Loucy (cell line): Measurements from ENCODE around the gene GNGT1.

Source experiments
- H2AFZ ChIP-seq: fragments of 200-600 bp; sonication (generic); 2 replicates; pipeline ENCODE4 v1.6.0; 2016; ENCODE audit warnings: antibody characterized with exemption, mild to moderate bottlenecking, low read length, moderate library complexity
- H3F3A ChIP-seq: fragments of 200-600 bp; 2 replicates; pipeline ENCODE4 v1.6.0; 2016; ENCODE audit warnings: antibody characterized with exemption, low read depth, mild to moderate bottlenecking
- H3K27me3 ChIP-seq: fragments of 200-600 bp; sonication (generic); 2 replicates; pipeline ENCODE4 v1.6.1; 2014; ENCODE audit warnings: low read length, mild to moderate bottlenecking; ENCODE audit not compliant: insufficient read depth, poor library complexity, severe bottlenecking
- H3K36me3 ChIP-seq: fragments of 200-600 bp; sonication (generic); 2 replicates; pipeline ENCODE4 v1.6.1; 2016; ENCODE audit warnings: low read length; ENCODE audit not compliant: insufficient read depth
- H3K4me1 ChIP-seq: fragments of 200-600 bp; sonication (generic); 2 replicates; pipeline ENCODE4 v1.5.1; 2014; ENCODE audit warnings: low read length, mild to moderate bottlenecking; ENCODE audit not compliant: insufficient read depth, poor library complexity, severe bottlenecking
- H3K4me2 ChIP-seq: fragments of 200-600 bp; sonication (generic); 2 replicates; pipeline ENCODE4 v1.6.0; 2014; ENCODE audit warnings: antibody characterized with exemption, low read length, low read depth, mild to moderate bottlenecking; ENCODE audit not compliant: poor library complexity, severe bottlenecking
- H3K4me3 ChIP-seq: fragments of 200-600 bp; sonication (generic); 2 replicates; pipeline ENCODE4 v1.5.1; 2014; ENCODE audit warnings: low read length, mild to moderate bottlenecking, mixed read lengths; ENCODE audit not compliant: poor library complexity, severe bottlenecking
- H3K79me2 ChIP-seq: fragments of 200-600 bp; sonication (generic); 2 replicates; pipeline ENCODE4 v1.6.1; 2014; ENCODE audit warnings: low read length; ENCODE audit not compliant: insufficient read depth
- H3K9ac ChIP-seq: fragments of 200-600 bp; sonication (generic); 2 replicates; pipeline ENCODE4 v1.6.0; 2014; ENCODE audit warnings: mild to moderate bottlenecking, low read depth, low read length, moderate library complexity; ENCODE audit not compliant: poor library complexity, severe bottlenecking
- H3K9me2 ChIP-seq: fragments of 200-600 bp; sonication (generic); replicated peaks from 2 replicates; pipeline ENCODE4 v1.6.1; 2016; ENCODE audit warnings: low read depth, low read length, mixed read lengths
- H3K9me3 ChIP-seq: fragments of 200-600 bp; sonication (generic); 2 replicates; pipeline ENCODE4 v1.6.1; 2014; ENCODE audit warnings: mild to moderate bottlenecking, antibody characterized with exemption, low read length, low read depth; ENCODE audit not compliant: insufficient read depth
- H4K20me1 ChIP-seq: fragments of 200-600 bp; sonication (generic); 2 replicates; pipeline ENCODE4 v1.6.0; 2014; ENCODE audit warnings: antibody characterized with exemption, low read length, mild to moderate bottlenecking; ENCODE audit not compliant: insufficient read depth, poor library complexity, severe bottlenecking
- EZH2phosphoT487 ChIP-seq: fragments of 200-600 bp; IDR thresholded peaks from 2 replicates; pipeline ENCODE4 v1.6.1; 2018; ENCODE audit warnings: antibody characterized with exemption, mild to moderate bottlenecking, moderate library complexity, borderline replicate concordance
- TF ChIP-seq, protein P1 (sequence below): fragments of 200-600 bp; sonication (generic); conservative IDR thresholded peaks from 2 replicates; pipeline ENCODE4 v1.5.1; 2014; ENCODE audit warnings: mild to moderate bottlenecking, antibody characterized with exemption, low read length

GNGT1 gene

DNA sequence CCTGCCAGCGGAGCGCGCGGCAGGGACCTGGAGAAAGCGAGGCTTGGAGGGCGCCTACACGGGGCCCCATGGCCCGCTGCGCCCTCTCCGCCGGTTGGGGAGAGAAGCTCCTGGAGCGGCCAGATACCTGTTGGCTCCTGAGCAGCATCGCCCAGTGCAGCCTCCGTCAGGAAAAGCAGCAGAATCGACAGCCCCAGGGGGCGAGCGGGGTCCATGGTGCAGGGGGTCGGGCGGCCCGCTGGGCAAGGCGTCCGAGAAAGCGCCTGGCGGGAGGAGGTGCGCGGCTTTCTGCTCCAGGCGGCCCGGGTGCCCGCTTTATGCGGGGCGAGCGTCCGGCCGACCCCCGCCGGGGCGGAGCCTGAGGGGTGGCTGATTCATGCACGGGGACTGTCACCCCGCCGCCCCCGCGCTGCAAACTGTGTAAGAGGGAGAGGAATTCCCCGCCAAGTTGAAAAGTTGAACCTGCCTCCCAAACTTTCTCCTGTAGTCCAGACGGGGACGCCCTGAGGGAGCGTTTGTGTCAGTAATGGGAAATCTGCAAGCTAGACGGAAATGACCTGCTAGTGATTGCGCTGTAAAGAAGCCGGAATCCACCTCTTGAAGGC is 15.8 kb upstream of the GNGT1 start, which contains the start of gene TFPI2:
Gene TFPI2, minus strand, starts transcription at position 290 of the 605 bp plus-strand sequence. Its CDS starts 75 bp downstream, at position 215.
- Histone ChIP-seq H3K4me2 (no peak within 1 kb of the TSS), H3K9me3 (no peaks in the 10 kb centered on the region), H3K9me2 (no peaks in the 10 kb centered on the region), H3K79me2 (no peaks in the 10 kb centered on the region), H2AFZ (no peak within 1 kb of the TSS), H3K9ac (no peak within 1 kb of the TSS), H3F3A (no peaks in the 10 kb centered on the region), H4K20me1 (no peaks in the 10 kb centered on the region), H3K36me3 (no peaks in the 10 kb centered on the region), H3K27me3 (no peaks in the 10 kb centered on the region), H3K4me3 (no peak within 1 kb of the TSS), H3K4me1 (no peaks in the 10 kb centered on the region)
- no peak for TF ChIP-seq EZH2phosphoT487
- TF ChIP-seq, protein P1, sequence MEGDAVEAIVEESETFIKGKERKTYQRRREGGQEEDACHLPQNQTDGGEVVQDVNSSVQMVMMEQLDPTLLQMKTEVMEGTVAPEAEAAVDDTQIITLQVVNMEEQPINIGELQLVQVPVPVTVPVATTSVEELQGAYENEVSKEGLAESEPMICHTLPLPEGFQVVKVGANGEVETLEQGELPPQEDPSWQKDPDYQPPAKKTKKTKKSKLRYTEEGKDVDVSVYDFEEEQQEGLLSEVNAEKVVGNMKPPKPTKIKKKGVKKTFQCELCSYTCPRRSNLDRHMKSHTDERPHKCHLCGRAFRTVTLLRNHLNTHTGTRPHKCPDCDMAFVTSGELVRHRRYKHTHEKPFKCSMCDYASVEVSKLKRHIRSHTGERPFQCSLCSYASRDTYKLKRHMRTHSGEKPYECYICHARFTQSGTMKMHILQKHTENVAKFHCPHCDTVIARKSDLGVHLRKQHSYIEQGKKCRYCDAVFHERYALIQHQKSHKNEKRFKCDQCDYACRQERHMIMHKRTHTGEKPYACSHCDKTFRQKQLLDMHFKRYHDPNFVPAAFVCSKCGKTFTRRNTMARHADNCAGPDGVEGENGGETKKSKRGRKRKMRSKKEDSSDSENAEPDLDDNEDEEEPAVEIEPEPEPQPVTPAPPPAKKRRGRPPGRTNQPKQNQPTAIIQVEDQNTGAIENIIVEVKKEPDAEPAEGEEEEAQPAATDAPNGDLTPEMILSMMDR, result no peak

DNA sequence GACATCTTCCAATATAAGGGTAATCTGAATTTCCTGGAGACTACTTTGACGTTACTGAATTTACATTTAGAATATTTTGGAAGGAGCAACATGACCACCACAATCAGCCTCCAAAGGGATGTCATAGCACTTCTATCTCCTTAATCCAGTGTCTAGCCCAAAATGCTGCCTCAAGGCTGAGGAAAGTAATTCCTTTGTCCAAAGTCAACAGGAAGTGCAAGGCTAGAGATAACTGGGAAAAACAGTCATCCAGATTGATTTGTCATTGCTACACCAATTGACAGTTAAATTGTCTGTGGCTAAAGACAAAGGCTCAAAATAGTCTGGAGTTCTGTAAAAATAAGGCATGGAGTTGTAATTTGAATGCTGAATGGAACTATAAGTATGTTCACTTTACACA is 11.9 kb upstream of the GNGT1 start:
- Histone ChIP-seq H3K4me3 (no peak overlapping the region), H3K9me3 (no peaks in the 10 kb centered on the region), H3K4me2 (no peak overlapping the region), H3K27me3 (no peaks in the 10 kb centered on the region), H3K79me2 (no peaks in the 10 kb centered on the region), H3K4me1 (no peaks in the 10 kb centered on the region), H3F3A (no peaks in the 10 kb centered on the region), H4K20me1 (no peaks in the 10 kb centered on the region), H3K9me2 (no peaks in the 10 kb centered on the region), H2AFZ (no peak overlapping the region), H3K9ac (no peak overlapping the region), H3K36me3 (no peaks in the 10 kb centered on the region)
- TF ChIP-seq, protein P1, result no peak
- TF ChIP-seq EZH2phosphoT487, result no peak

DNA sequence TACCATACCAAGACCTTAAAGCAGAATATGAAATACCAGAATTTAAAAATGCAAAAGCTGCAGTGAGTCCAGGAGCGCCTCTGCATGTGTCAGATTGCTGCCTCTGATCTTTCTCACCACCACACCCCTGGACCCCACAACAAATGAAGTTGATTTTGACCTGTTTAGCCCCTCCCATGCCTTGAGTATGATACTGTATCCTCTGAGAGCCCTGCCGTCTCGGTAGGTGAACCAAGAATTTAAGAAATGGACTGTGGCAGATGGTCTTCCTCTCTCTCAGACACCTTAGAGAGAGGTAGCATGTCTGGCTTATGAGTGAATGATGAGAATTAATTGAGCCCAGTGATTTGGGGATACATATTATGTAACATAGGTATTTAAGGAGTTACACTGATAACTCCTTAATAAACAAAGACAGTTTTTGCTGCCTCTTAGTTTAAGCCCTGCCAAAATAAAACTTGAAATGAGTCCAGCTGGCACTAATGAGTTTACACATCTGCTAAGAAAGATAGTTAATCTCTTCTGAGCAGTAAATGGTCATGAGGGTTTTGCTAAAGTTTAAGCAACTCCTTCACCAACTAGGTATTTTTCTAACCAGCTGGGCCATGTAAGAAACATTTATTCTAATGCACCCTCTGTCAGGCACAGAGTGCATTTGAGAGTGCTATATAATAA is 11.3 kb upstream of the GNGT1 start:
- no peaks in the 10 kb centered on the region for H3K4me1 ChIP-seq
- no peak overlapping the region for H3K4me2 ChIP-seq
- no peak overlapping the region for H3K9ac ChIP-seq
- H3K9me2 ChIP-seq, result no peaks in the 10 kb centered on the region
- no peaks in the 10 kb centered on the region for H4K20me1 ChIP-seq
- no peaks in the 10 kb centered on the region for H3F3A ChIP-seq
- H3K36me3 ChIP-seq, result no peaks in the 10 kb centered on the region
- TF ChIP-seq, protein P1, result no peak
- no peak for TF ChIP-seq EZH2phosphoT487
- H3K79me2 ChIP-seq, result no peaks in the 10 kb centered on the region
- no peaks in the 10 kb centered on the region for H3K27me3 ChIP-seq
- H3K9me3 ChIP-seq, result no peaks in the 10 kb centered on the region
- no peak overlapping the region for H3K4me3 ChIP-seq
- H2AFZ ChIP-seq, result no peak overlapping the region
